SU-DHL-6 (cell line): ENCODE measurements around the gene CIP2A.

Experiments
- H2AFZ ChIP-seq: fragments of 200-600 bp; sonication (generic); 2 replicates; pipeline ENCODE4 v1.6.1; 2014; ENCODE audit warnings: low read depth, mild to moderate bottlenecking, moderate library complexity, mixed read lengths, antibody characterized with exemption, low read length; ENCODE audit not compliant: severe bottlenecking
- H3F3A ChIP-seq: fragments of 200-600 bp; shearing (Covaris generic); 2 replicates; pipeline ENCODE4 v1.6.0; 2016; ENCODE audit warnings: antibody characterized with exemption, mild to moderate bottlenecking; ENCODE audit not compliant: insufficient read depth
- H3K27ac ChIP-seq: fragments of 200-600 bp; sonication (generic); 2 replicates; pipeline ENCODE4 v1.5.1; 2016; ENCODE audit warnings: low read depth, mild to moderate bottlenecking, low read length, moderate library complexity, mixed read lengths
- H3K27me3 ChIP-seq: fragments of 200-600 bp; sonication (generic), shearing (Covaris generic); 2 replicates; pipeline ENCODE4 v1.6.0; 2014; ENCODE audit warnings: mild to moderate bottlenecking, low read length
- H3K36me3 ChIP-seq: fragments of 200-600 bp; sonication (generic); 2 replicates; pipeline ENCODE4 v1.6.1; 2014; ENCODE audit warnings: mild to moderate bottlenecking, low read length, mixed read lengths
- H3K4me2 ChIP-seq: fragments of 300-600, 200-600 bp; shearing (Covaris generic), sonication (generic); 2 replicates; pipeline ENCODE4 v1.6.0; 2014; ENCODE audit warnings: low read length, low read depth, mild to moderate bottlenecking; ENCODE audit not compliant: poor library complexity, severe bottlenecking
- H3K4me3 ChIP-seq: fragments of 200-600 bp; sonication (generic); 2 replicates; pipeline ENCODE4 v1.5.1; 2014; ENCODE audit warnings: antibody characterized with exemption, low read length, mild to moderate bottlenecking, mixed read lengths; ENCODE audit not compliant: insufficient read depth, poor library complexity, severe bottlenecking
- H3K79me2 ChIP-seq: fragments of 200-600 bp; sonication (generic); 2 replicates; pipeline ENCODE4 v1.6.1; 2014; ENCODE audit warnings: mild to moderate bottlenecking, low read length, moderate library complexity; ENCODE audit not compliant: insufficient read depth
- H3K9ac ChIP-seq: fragments of 200-600 bp; sonication (generic); 2 replicates; pipeline ENCODE4 v1.7.0; 2014; ENCODE audit warnings: mild to moderate bottlenecking, low read length
- H3K9me2 ChIP-seq: fragments of 200-600 bp; sonication (generic); replicated peaks from 2 replicates; pipeline ENCODE4 v1.6.1; 2014; ENCODE audit warnings: low read length; ENCODE audit not compliant: insufficient read depth
- H3K9me3 ChIP-seq: fragments of 200-600 bp; sonication (generic); 2 replicates; pipeline ENCODE4 v1.6.1; 2014; ENCODE audit warnings: low read length, mixed read lengths; ENCODE audit not compliant: insufficient read depth
- H4K20me1 ChIP-seq: fragments of 200-600 bp; sonication (generic); 2 replicates; pipeline ENCODE4 v1.6.1; 2014; ENCODE audit warnings: low read depth, mild to moderate bottlenecking, antibody characterized with exemption, low read length, moderate library complexity, mixed read lengths
- EZH2phosphoT487 ChIP-seq: fragments of 200-600 bp; sonication (generic), shearing (Covaris generic); conservative IDR thresholded peaks from 2 replicates; pipeline ENCODE4 v1.6.1; 2018; ENCODE audit warnings: mild to moderate bottlenecking, antibody characterized with exemption, low read length, moderate library complexity, mixed read lengths
- TF ChIP-seq, protein P1 (sequence below): fragments of 200-600 bp; sonication (generic); IDR thresholded peaks from one replicate; pipeline ENCODE4 v1.5.1; 2017; ENCODE audit warnings: antibody characterized with exemption, mild to moderate bottlenecking, low read length, moderate library complexity; ENCODE audit not compliant: insufficient read depth, poor library complexity, severe bottlenecking

The CIP2A gene

DNA sequence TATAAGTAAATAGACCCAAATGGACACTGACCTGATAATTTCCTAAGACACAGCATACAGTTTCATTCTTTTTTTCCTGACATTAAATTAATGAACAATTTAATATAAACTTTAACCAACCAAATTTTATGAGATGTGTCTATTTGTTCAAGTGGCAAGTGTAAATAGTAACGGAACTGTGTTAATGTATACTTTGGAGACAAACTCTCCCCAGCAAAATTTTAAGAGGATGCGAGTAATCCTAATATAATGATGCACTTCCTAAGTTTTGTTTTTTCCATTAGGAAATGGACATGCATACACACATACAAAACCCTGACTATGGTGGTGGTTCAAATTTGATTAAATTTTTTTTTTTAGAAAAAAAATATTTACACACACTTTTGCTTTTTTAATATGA, 40.4 kb downstream of the CIP2A start:
- Histone ChIP-seq H3K4me3 (no peak overlapping the region), H3K9me2 (no peaks in the 10 kb centered on the region), H3K27ac (no peak overlapping the region), H3K9ac (no peak overlapping the region), H3K27me3 (no peaks in the 10 kb centered on the region), H3K4me2 (no peak overlapping the region), H2AFZ (no peak overlapping the region), H3F3A (peaks cover 6% of the 10 kb centered on the region; the same call in 1 of the 2 replicates), H4K20me1 (no peaks in the 10 kb centered on the region), H3K79me2 (no peaks in the 10 kb centered on the region), H3K36me3 (peaks cover 75% of the 10 kb centered on the region), H3K9me3 (no peaks in the 10 kb centered on the region)
- TF ChIP-seq EZH2phosphoT487: no peak
- TF ChIP-seq, protein P1, sequence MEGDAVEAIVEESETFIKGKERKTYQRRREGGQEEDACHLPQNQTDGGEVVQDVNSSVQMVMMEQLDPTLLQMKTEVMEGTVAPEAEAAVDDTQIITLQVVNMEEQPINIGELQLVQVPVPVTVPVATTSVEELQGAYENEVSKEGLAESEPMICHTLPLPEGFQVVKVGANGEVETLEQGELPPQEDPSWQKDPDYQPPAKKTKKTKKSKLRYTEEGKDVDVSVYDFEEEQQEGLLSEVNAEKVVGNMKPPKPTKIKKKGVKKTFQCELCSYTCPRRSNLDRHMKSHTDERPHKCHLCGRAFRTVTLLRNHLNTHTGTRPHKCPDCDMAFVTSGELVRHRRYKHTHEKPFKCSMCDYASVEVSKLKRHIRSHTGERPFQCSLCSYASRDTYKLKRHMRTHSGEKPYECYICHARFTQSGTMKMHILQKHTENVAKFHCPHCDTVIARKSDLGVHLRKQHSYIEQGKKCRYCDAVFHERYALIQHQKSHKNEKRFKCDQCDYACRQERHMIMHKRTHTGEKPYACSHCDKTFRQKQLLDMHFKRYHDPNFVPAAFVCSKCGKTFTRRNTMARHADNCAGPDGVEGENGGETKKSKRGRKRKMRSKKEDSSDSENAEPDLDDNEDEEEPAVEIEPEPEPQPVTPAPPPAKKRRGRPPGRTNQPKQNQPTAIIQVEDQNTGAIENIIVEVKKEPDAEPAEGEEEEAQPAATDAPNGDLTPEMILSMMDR: no peak

GRCh38 chr3:108548304-108548703, 40.9 kb downstream of the CIP2A start:
- Histone ChIP-seq H3K9me3 (no peaks in the 10 kb centered on the region), H3K79me2 (no peaks in the 10 kb centered on the region), H3K36me3 (peaks cover 80% of the 10 kb centered on the region), H2AFZ (no peak overlapping the region), H3K9ac (no peak overlapping the region), H3K9me2 (no peaks in the 10 kb centered on the region), H3K27ac (no peak overlapping the region), H3K4me2 (no peak overlapping the region), H4K20me1 (no peaks in the 10 kb centered on the region), H3K27me3 (no peaks in the 10 kb centered on the region), H3F3A (peaks cover 6% of the 10 kb centered on the region; the same call in 1 of the 2 replicates), H3K4me3 (no peak overlapping the region)
- TF ChIP-seq EZH2phosphoT487: no peak
- TF ChIP-seq, protein P1: no peak

DNA sequence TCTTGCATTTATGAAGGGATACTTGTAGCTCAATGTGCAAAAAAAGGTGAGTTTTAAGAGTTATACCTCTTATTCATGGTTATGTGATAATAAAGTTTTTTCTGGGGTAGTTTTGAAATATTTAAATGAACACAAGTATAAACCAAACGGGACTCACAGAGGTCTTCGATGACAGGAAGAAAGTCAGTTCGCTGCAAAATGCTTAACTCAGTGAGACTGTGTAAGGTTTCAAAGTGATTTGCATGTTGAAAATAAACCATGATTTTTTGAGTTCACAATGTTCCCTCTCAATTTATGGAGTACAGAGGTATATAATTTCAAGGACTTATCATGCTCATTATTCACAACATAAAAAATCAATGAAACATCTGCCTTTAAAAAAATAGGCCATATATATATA, 42.5 kb downstream of the CIP2A start:
- no peak overlapping the region for H3K9ac ChIP-seq
- H3F3A ChIP-seq: peaks cover 6% of the 10 kb centered on the region; the same call in 1 of the 2 replicates
- peaks cover 73% of the 10 kb centered on the region for H3K36me3 ChIP-seq
- no peaks in the 10 kb centered on the region for H3K79me2 ChIP-seq
- H3K4me2 ChIP-seq: no peak overlapping the region
- no peaks in the 10 kb centered on the region for H3K9me2 ChIP-seq
- no peak overlapping the region for H2AFZ ChIP-seq
- no peak overlapping the region for H3K4me3 ChIP-seq
- no peaks in the 10 kb centered on the region for H3K9me3 ChIP-seq
- TF ChIP-seq, protein P1: no peak
- no peak overlapping the region for H3K27ac ChIP-seq
- no peaks in the 10 kb centered on the region for H3K27me3 ChIP-seq
- H4K20me1 ChIP-seq: no peaks in the 10 kb centered on the region
